K562 (cell line): ENCODE data around the gene HRAS. TPM values are rescaled to one million over a fixed set of nuclear protein-coding genes. Genes with fewer than 3 reads are reported as not detected.

Experiments used
- ATAC-seq: fragments of 200-7000 bp; cut with Tn5 transposase; 3 replicates; pipeline ENCODE4 v1.9.1; 2020; ENCODE audit warnings: moderate library complexity
- BruUV-seq: library from RNA; stranded (reverse); fragments of 400-500 nt; replicated peaks from 2 replicates; lab custom pipeline; 2021; lab: Mats Ljungman, UMichigan
- CTCF ChIA-PET: fragments of 300-600 bp; formaldehyde crosslinking; extraction: SDS; loops from one replicate; lab custom pipeline; 2021; ENCODE audit warnings: low intra/inter-chr PET ratio; lab: Yijun Ruan, JAX
- POLR2A ChIA-PET: fragments of 300-600, 350-650 bp; sonication (Branson Sonifier 250); formaldehyde crosslinking; extraction: SDS; loops from one replicate; lab custom pipeline; 2021; ENCODE audit warnings: antibody characterized with exemption, inconsistent platforms; lab: Yijun Ruan, JAX
- DNase-seq, 4 experiments: peaks; one replicate each; pipeline versions ENCODE4 v3.0.0 to v3.0.0-alpha.2; 2011 to 2018; ENCODE audit warnings: low spot score in 3 of 4, mixed read lengths in 3 of 4; ENCODE audit errors: extremely low read depth in 1 of 4
- FAIRE-seq: peaks from 2 replicates; lab custom pipeline; 2011; peaks lifted over from hg19 to GRCh38; lab: Jason Lieb, UNC
- H2AFZ ChIP-seq: 2 replicates; pipeline ENCODE4 v1.6.0; 2011; ENCODE audit warnings: low read depth, low read length, control low read depth, inconsistent platforms
- H3K27ac ChIP-seq: fragments of 200-600 bp; 3 replicates; pipeline ENCODE4 v1.8.0; 2011; ENCODE audit warnings: low read depth, mild to moderate bottlenecking, control low read depth, inconsistent platforms, low read length, moderate library complexity, mixed read lengths; ENCODE audit errors: extremely low read depth
- H3K27me3 ChIP-seq, 2 experiments: fragments of 300-600 bp in 1 of 2; 2 replicates in 1 of 2; 3 replicates in 1 of 2; pipeline versions ENCODE4 v1.6.0 to v1.8.0; 2011; ENCODE audit warnings: inconsistent platforms in 2 of 2, low read length in 2 of 2, mild to moderate bottlenecking in 1 of 2, mixed read lengths in 1 of 2, moderate library complexity in 1 of 2; ENCODE audit not compliant: control insufficient read depth in 2 of 2, insufficient read depth in 2 of 2
- H3K36me3 ChIP-seq: fragments of 300-600 bp; 3 replicates; pipeline ENCODE4 v1.8.0; 2011; ENCODE audit warnings: mild to moderate bottlenecking, low read length, inconsistent platforms; ENCODE audit not compliant: control insufficient read depth, insufficient read depth
- H3K4me1 ChIP-seq, 2 experiments: fragments of 200-600 bp in 1 of 2; replicated peaks in 1 of 2; 2 replicates in 1 of 2; 3 replicates in 1 of 2; pipeline versions ENCODE4 v1.5.1 to v1.8.0; 2011; ENCODE audit warnings: inconsistent platforms in 2 of 2, low read length in 2 of 2, mild to moderate bottlenecking in 1 of 2, mixed read lengths in 1 of 2, moderate library complexity in 1 of 2; ENCODE audit not compliant: control insufficient read depth in 2 of 2, insufficient read depth in 2 of 2
- H3K4me2 ChIP-seq: 2 replicates; pipeline ENCODE4 v1.6.1; 2011; ENCODE audit warnings: low read length, control low read depth, inconsistent platforms, mixed read lengths; ENCODE audit not compliant: insufficient read depth
- H3K4me3 ChIP-seq: fragments of 200-600 bp; sonication (generic), shearing (Covaris generic); 2 replicates; pipeline ENCODE4 v1.5.1; 2016; ENCODE audit warnings: control low read depth, inconsistent platforms
- H3K79me2 ChIP-seq: fragments of 200-600 bp; 3 replicates; pipeline ENCODE4 v1.8.0; 2011; ENCODE audit warnings: low read length, inconsistent platforms; ENCODE audit not compliant: control insufficient read depth, insufficient read depth
- H3K9ac ChIP-seq, 2 experiments: 2 replicates each; pipeline versions ENCODE4 v1.6.0 to v1.6.1; 2011; ENCODE audit warnings: low read depth in 2 of 2, low read length in 2 of 2, control low read depth in 1 of 2, inconsistent platforms in 1 of 2, mild to moderate bottlenecking in 1 of 2, mixed read lengths in 1 of 2; ENCODE audit not compliant: insufficient read depth in 1 of 2
- H3K9me1 ChIP-seq: one replicate; pipeline ENCODE4 v1.6.0; 2011; ENCODE audit warnings: inconsistent platforms, mild to moderate bottlenecking, low read length, moderate library complexity; ENCODE audit not compliant: control insufficient read depth, insufficient read depth
- H3K9me3 ChIP-seq: replicated peaks from 2 replicates; pipeline ENCODE4 v1.5.1; 2011; ENCODE audit warnings: low read depth, low read length, inconsistent platforms; ENCODE audit not compliant: control insufficient read depth, insufficient read depth
- H4K20me1 ChIP-seq: replicated peaks from 2 replicates; pipeline ENCODE4 v1.6.1; 2011; ENCODE audit warnings: low read length, inconsistent platforms, mixed read lengths; ENCODE audit not compliant: control insufficient read depth, insufficient read depth
- BDP1 ChIP-seq: IDR thresholded peaks from 3 replicates; pipeline ENCODE4 v1.6.1; 2011; ENCODE audit not compliant: insufficient read length, insufficient read depth
- MAFK ChIP-seq: IDR thresholded peaks from 2 replicates; pipeline ENCODE4 v1.6.1; 2011; ENCODE audit warnings: low read length, improper control_type of control experiment
- NFIC ChIP-seq: fragments of 450-650 bp; IDR thresholded peaks from 2 replicates; pipeline ENCODE4 v1.6.1; 2017; ENCODE audit warnings: mild to moderate bottlenecking, inconsistent platforms
- PHB2 ChIP-seq: fragments of 450-650 bp; IDR thresholded peaks from 2 replicates; pipeline ENCODE4 v1.6.1; 2017; ENCODE audit warnings: low read depth
- RB1 ChIP-seq: fragments of 450-650 bp; IDR thresholded peaks from 2 replicates; pipeline ENCODE4 v1.6.1; 2017; ENCODE audit warnings: low read depth, mild to moderate bottlenecking
- TFAP4 ChIP-seq: sonication (generic); formaldehyde crosslinking; IDR thresholded peaks from 2 replicates; pipeline ENCODE4 v1.8.0; 2022; ENCODE audit warnings: missing genetic modification reagents, mild to moderate bottlenecking, moderate library complexity, borderline replicate concordance
- ZBTB7A ChIP-seq: IDR thresholded peaks from 2 replicates; pipeline ENCODE4 v1.6.1; 2011; ENCODE audit warnings: low read depth, mild to moderate bottlenecking, low read length, moderate library complexity, borderline replicate concordance; ENCODE audit not compliant: control insufficient read depth
- WGBS: fragments of 100-300 bp; shearing (Covaris generic); methylation state at CpG from one replicate; pipeline ENCODE4 v1.1.6; 2016; ENCODE audit warnings: low coverage, mixed read lengths; ENCODE audit not compliant: insufficient coverage; ENCODE audit errors: missing lambda C conversion rate; 5-methylcytosine and 5-hydroxymethylcytosine counted together
- in situ Hi-C: fragments of 300-500 bp; cut with MboI; formaldehyde crosslinking; loops from 4 replicates; pipeline ENCODE4 v1.15.0; 2018; ENCODE audit warnings: inconsistent platforms, mixed read lengths
- intact Hi-C: fragments of 100-400 bp; cut with micrococcal nuclease; formaldehyde crosslinking; loops from 2 replicates; pipeline ENCODE4 v1.14.2; 2022
- polyA plus RNA-seq, 8 experiments: library from polyadenylated mRNA; depleted of rRNA in 4 of 8; stranded (reverse) in 5 of 8; unstranded in 3 of 8; fragments of >200 nt; fragmentation: Nextera tagmentation in 2 of 8; fragmentation: Illumina TruSeq in 1 of 8; extraction: Ambion mirVana in 2 of 8; extraction: Trizol in 1 of 8; gene quantifications; 2 replicates each; pipeline versions ENCODE4 v1.2.1 to v1.2.3, GENCODE V29; 2011 to 2014; ENCODE audit warnings: inconsistent platforms in 1 of 8, missing spikeins in 1 of 8
- total RNA-seq, 7 experiments: library from RNA; depleted of rRNA in 6 of 7; stranded (reverse); fragments of >200 nt in 6 of 7; fragmentation: Illumina TruSeq in 2 of 7; extraction: Trizol in 2 of 7; gene quantifications; 2 replicates each; pipeline versions ENCODE4 v1.2.1 to v1.2.3, GENCODE V29; 2011 to 2021; ENCODE audit warnings: low replicate concordance in 1 of 7
- TF ChIP-seq, protein P1 (sequence below): fragments of 250-450 bp; sonication (Bioruptor Pico); IDR thresholded peaks from 2 replicates; pipeline ENCODE4 v1.9.0; 2021; ENCODE audit warnings: mild to moderate bottlenecking

The HRAS gene
- total and polyA plus RNA-seq, 9 of the 15 experiments (the other 6 are each of a cell fraction or from before 2014, with no cell fraction given) = 2.8 to 73.5 (median 29.6) TPM

DNA sequence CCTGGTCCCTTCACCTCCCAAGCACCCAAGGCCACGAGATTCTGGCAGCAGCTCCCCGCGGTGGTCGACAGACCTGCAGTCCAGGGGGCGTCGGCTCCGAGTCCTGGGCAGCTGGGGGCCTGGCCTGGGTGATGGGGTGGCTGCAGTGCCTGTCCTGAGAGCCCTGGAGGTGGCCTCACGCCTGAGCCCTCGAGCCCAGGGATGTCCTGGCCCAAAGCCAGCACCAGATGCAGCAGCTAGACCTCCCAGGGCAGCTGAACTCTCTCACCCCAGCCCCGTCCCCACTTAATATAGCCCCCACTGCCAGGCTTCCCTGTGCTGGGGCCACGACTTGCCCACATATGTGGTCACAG is 18.6 kb upstream of the HRAS start:
- DNase-seq (no peak), ATAC-seq (no peak), FAIRE-seq (no peak)
- no peak overlapping the region for H3K27ac ChIP-seq
- in situ Hi-C loops (no loop called here), intact Hi-C loops (loop anchor here (5.0 to 10.0 kb wide), 3 partner anchors 61 to 173 kb away; partner anchors contain the start of genes DEAF1, IRF7 and TMEM80)
- WGBS = 67% methylated on average over 11 of the region's 11 CpGs
- no TSS peak for BruUV-seq
- H3K9ac ChIP-seq = peak overlapping the region in 1 of 2 experiments; percentile 85; a peak in 2 of 4 replicates
- H4K20me1 ChIP-seq = no peaks in the 10 kb centered on the region
- ChIA-PET CTCF (interaction anchor here (1.8 kb wide), 1 partner anchor 174 kb away, joined by 12 read pairs; no protein-coding TSS in a partner anchor), POLR2A (interaction anchor here (1.1 to 1.5 kb wide), 2 partner anchors 35 to 194 kb away, joined by 3 to 4 read pairs; partner anchors contain the start of gene TALDO1)
- no peaks in the 10 kb centered on the region for H3K9me1 ChIP-seq
- H3K4me3 ChIP-seq = no peak overlapping the region
- H3K9me3 ChIP-seq = no peaks in the 10 kb centered on the region
- H3K4me1 ChIP-seq = peaks cover 13 to 99% of the 10 kb centered on the region in 2 experiments; a peak in 4 of 5 replicates
- no peak overlapping the region for H3K4me2 ChIP-seq
- no peaks in the 10 kb centered on the region for H3K27me3 ChIP-seq
- TF ChIP-seq MAFK (no peak), BDP1 (no peak), NFIC (peak; percentile 82)
- no peak overlapping the region for H2AFZ ChIP-seq
- no peaks in the 10 kb centered on the region for H3K79me2 ChIP-seq
- H3K36me3 ChIP-seq = no peaks in the 10 kb centered on the region

DNA sequence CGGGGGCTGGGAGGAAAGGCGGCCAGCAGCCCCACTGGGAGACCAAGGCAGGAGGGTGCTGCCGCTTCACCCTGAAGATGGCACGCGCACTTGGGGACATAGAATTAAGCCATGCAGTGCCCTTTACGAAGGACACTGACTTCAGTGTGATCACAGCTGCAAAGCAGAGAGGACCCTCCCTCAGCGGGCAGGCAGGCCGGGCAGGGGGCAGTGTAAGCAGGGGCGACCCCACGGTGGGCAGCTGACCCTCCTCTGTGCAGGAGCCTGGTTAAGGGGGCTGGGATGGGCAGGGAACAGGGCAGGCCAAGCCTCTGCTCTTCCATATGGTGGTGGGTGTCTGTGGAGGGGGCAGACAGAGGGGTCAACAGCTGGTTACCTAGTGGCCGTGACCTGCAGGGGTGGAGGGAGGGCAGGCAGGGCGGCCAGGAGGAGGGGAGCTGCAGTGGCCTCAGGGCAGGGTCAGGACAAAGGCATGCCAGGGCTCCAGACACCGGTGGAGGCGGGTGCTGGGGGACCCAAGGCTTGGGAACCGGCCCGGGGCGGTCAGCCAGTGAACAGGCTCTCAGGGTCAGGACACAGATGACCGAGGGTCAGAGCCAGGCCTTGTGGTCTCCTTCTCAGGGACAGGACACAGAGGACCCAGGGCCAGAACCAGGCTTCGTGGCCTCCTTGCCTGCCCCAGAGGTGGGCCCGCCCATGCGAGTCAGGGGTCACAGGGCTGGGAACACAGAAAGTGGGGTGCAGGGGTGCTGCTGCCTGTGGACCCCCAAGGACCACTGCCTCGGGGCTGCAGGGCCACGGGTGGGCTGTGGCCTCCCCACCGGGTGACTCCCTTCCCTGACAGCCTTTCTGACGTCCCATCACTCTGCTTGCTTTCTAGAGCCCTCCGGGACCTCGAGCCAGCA is 18.0 kb upstream of the HRAS start:
- ChIA-PET POLR2A (interaction anchor here (1.5 kb wide), 1 partner anchor 34 kb away, joined by 4 read pairs; no protein-coding TSS in a partner anchor), CTCF (no interaction called here)
- TF ChIP-seq ZBTB7A (peak; percentile 14; the same call in 1 of the 2 replicates), RB1 (no peak), TFAP4 (CRISPR knock-in tag) (peak; percentile 25; the same call in 1 of the 2 replicates), PHB2 (no peak)
- TF ChIP-seq, protein P1, sequence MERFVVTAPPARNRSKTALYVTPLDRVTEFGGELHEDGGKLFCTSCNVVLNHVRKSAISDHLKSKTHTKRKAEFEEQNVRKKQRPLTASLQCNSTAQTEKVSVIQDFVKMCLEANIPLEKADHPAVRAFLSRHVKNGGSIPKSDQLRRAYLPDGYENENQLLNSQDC (CRISPR knock-in tag) = no peak
- FAIRE-seq = no peak
- Histone ChIP-seq H3K4me3 (no peak overlapping the region), H3K79me2 (no peaks in the 10 kb centered on the region), H3K9me1 (no peaks in the 10 kb centered on the region), H3K27me3 (no peaks in the 10 kb centered on the region), H3K9me3 (no peaks in the 10 kb centered on the region), H3K9ac (peak overlapping the region in 1 of 2 experiments; percentile 85; a peak in 1 of 4 replicates), H3K4me2 (no peak overlapping the region), H3K36me3 (no peaks in the 10 kb centered on the region), H2AFZ (no peak overlapping the region), H4K20me1 (no peaks in the 10 kb centered on the region), H3K27ac (no peak overlapping the region), H3K4me1 (peaks cover 13 to 94% of the 10 kb centered on the region in 2 experiments; a peak in 4 of 5 replicates)
- BruUV-seq = no TSS peak
- no peak for ATAC-seq
- in situ Hi-C loops = no loop called here
- no peak for DNase-seq
- intact Hi-C loops = loop anchor here (5.0 to 10.0 kb wide), 3 partner anchors 61 to 174 kb away; partner anchors contain the start of genes DEAF1, IRF7 and TMEM80
- 79% methylated on average over 21 of the region's 27 CpGs for WGBS
